ENCODE measurements around the gene POM121C.
"Not testable (repeated sequence)": the region's sequence is repeated elsewhere in the genome, so short reads cannot be mapped to it uniquely, and the experiment has no call there.

The POM121C gene

GRCh38 chr7:75423481-75423880 is 62.6 kb downstream of the POM121C start:
- DNase-seq (ENCODE audit: low read depth) = not testable (repeated sequence)

- not testable (repeated sequence) for DNase-seq (ENCODE audit: low read depth)
These were observed 64.0 kb downstream of the POM121C start for GRCh38 chr7:75421798-75422710.

GRCh38 chr7:75420152-75420551 is 65.9 kb downstream of the POM121C start:
- DNase-seq (ENCODE audit: low read depth) = not testable (repeated sequence)

GRCh38 chr7:75419693-75420092 is 66.4 kb downstream of the POM121C start:
- DNase-seq (ENCODE audit: low read depth) = not testable (repeated sequence)

- DNase-seq (ENCODE audit: low read depth) = not testable (repeated sequence)
These were observed 66.9 kb downstream of the POM121C start for GRCh38 chr7:75419210-75419609.

GRCh38 chr7:75418292-75418858 is 67.7 kb downstream of the POM121C start:
- not testable (repeated sequence) for DNase-seq (ENCODE audit: low read depth)

- not testable (repeated sequence) for DNase-seq (ENCODE audit: low read depth)
These were observed 69.3 kb downstream of the POM121C start for GRCh38 chr7:75416787-75417186.

GRCh38 chr7:75415829-75416373 is 70.2 kb downstream of the POM121C start:
- not testable (repeated sequence) for DNase-seq (ENCODE audit: low read depth)

GRCh38 chr7:75415428-75415817 is 70.7 kb downstream of the POM121C start:
- not testable (repeated sequence) for DNase-seq (ENCODE audit: low read depth)

- DNase-seq (ENCODE audit: low read depth) = not testable (repeated sequence)
These were observed 71.2 kb downstream of the POM121C start for GRCh38 chr7:75414708-75415427.

GRCh38 chr7:75414204-75414603 is 71.9 kb downstream of the POM121C start:
- not testable (repeated sequence) for DNase-seq (ENCODE audit: low read depth)

- not testable (repeated sequence) for DNase-seq (ENCODE audit: low read depth)
These were observed 75.3 kb downstream of the POM121C start for GRCh38 chr7:75410823-75411173.

GRCh38 chr7:75409880-75410822 is 75.9 kb downstream of the POM121C start:
- DNase-seq (ENCODE audit: low read depth) = not testable (repeated sequence)

- not testable (repeated sequence) for DNase-seq (ENCODE audit: low read depth)
These were observed 81.4 kb downstream of the POM121C start for GRCh38 chr7:75404663-75405062.

- DNase-seq (ENCODE audit: low read depth) = not testable (repeated sequence)
These were observed 82.3 kb downstream of the POM121C start for GRCh38 chr7:75403455-75404443.

GRCh38 chr7:75400575-75400974 is 85.5 kb downstream of the POM121C start:
- DNase-seq (ENCODE audit: low read depth) = not testable (repeated sequence)

GRCh38 chr7:75398771-75399700 is 87.1 kb downstream of the POM121C start:
- DNase-seq (ENCODE audit: low read depth) = not testable (repeated sequence)

- DNase-seq (ENCODE audit: low read depth) = not testable (repeated sequence)
These were observed 88.2 kb downstream of the POM121C start for GRCh38 chr7:75397865-75398264.

- DNase-seq (ENCODE audit: low read depth) = not testable (repeated sequence)
These were observed 90.8 kb downstream of the POM121C start, which contains the start of gene TRIM73 for GRCh38 chr7:75395329-75395728. Gene TRIM73, plus strand, starts transcription at chr7:75395629. Its CDS starts 3,305 bp downstream, at chr7:75398934.
